ENCODE results near the gene GZMM.
A peak's percentile ranks its signal among the peaks of the same experiment; 100 is the strongest.

The GZMM gene

GRCh38 chr19:570251-570686 is 26.4 kb downstream of the GZMM start:
- no peak for TF ChIP-seq CTCF (IDR thresholded peaks at IDR 0.05; ENCODE audit: control insufficient read depth, extremely low read depth, insufficient read depth)
- no peak overlapping the region for H3K4me3 ChIP-seq (ENCODE audit: low read depth, low read length)
- DNase-seq (ENCODE audit: low read depth), result no peak

- TF ChIP-seq CTCF (IDR thresholded peaks at IDR 0.05; ENCODE audit: control insufficient read depth, extremely low read depth, insufficient read depth), result no peak
- DNase-seq (ENCODE audit: low read depth), result peak; percentile 86
- H3K4me3 ChIP-seq (ENCODE audit: low read depth, low read length), result peak overlapping the region; percentile 67
Measured at GRCh38 chr19:570937-571565, 27.2 kb downstream of the GZMM start.

- peak overlapping the region; percentile 67 for H3K4me3 ChIP-seq (ENCODE audit: low read depth, low read length)
- TF ChIP-seq CTCF (IDR thresholded peaks at IDR 0.05; ENCODE audit: control insufficient read depth, extremely low read depth, insufficient read depth), result no peak
- DNase-seq (ENCODE audit: low read depth), result no peak
Measured at GRCh38 chr19:571566-571974, 27.7 kb downstream of the GZMM start.

GRCh38 chr19:572140-572742 is 28.4 kb downstream of the GZMM start, which contains the start of gene BSG:
BSG (plus strand) TSS chr19:572596; CDS start chr19:572635, 39 bp downstream.
- DNase-seq (ENCODE audit: low read depth), result peak; percentile 90
- TF ChIP-seq CTCF (IDR thresholded peaks at IDR 0.05; ENCODE audit: control insufficient read depth, extremely low read depth, insufficient read depth), result no peak
- H3K4me3 ChIP-seq (ENCODE audit: low read depth, low read length), result peak within 1 kb of the TSS; percentile 97

- H3K4me3 ChIP-seq (ENCODE audit: low read depth, low read length), result peak overlapping the region; percentile 97
- DNase-seq (ENCODE audit: low read depth), result peak; percentile 34
- no peak for TF ChIP-seq CTCF (IDR thresholded peaks at IDR 0.05; ENCODE audit: control insufficient read depth, extremely low read depth, insufficient read depth)
Measured at GRCh38 chr19:572743-573518, 29.1 kb downstream of the GZMM start.

GRCh38 chr19:573519-573825 is 29.6 kb downstream of the GZMM start:
- no peak for TF ChIP-seq CTCF (IDR thresholded peaks at IDR 0.05; ENCODE audit: control insufficient read depth, extremely low read depth, insufficient read depth)
- H3K4me3 ChIP-seq (ENCODE audit: low read depth, low read length), result peak overlapping the region; percentile 97
- no peak for DNase-seq (ENCODE audit: low read depth)

Measured in LNCaP clone FGC (cell line).